Erythroblast (primary cell): ENCODE results near the gene LGALS8.

Experiments
- GATA1 ChIP-seq: IDR thresholded peaks from 2 replicates; pipeline ENCODE4 v1.6.1; 2011; ENCODE audit warnings: low read depth, mild to moderate bottlenecking, control low read depth, low read length, moderate library complexity
- POLR2A ChIP-seq: IDR thresholded peaks from 2 replicates; pipeline ENCODE4 v1.6.1; 2011; ENCODE audit warnings: mild to moderate bottlenecking, low read length

DNA sequence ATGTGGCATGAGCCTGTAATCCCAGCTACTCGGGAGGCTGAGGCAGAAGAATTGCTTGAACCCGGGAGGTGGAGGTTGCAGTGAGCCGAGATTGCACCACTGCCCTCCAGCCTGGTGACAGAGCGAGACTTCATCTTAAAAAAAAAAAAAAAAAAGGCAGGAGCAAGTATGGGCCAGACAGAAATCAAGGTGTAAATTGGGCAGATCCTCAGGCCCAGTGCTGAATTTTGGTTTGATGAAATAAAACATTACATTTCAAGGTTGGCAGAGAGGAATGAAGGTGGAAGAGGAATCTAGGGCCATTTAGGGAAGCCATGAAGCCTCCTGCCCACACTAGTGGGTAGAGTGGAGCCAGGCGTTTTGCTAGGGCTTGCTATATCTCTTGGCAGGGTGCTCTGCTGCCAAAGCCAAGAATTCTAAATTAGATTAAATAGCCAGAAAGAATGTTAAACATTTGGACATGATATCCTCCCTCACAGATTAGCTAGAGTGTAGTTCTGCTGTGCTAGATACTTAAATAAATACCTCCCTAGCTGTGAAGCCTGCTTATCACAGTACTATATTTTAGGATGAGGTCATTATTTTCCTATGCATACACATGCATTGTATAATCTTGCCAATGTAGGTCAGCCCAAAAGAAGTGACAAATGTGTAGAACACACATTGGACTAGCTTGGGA, 16.6 kb upstream of the LGALS8 start:
- TF ChIP-seq POLR2A (peak; percentile 18), GATA1 (no peak)
